Uterus (tissue), 2 donors: ENCODE results near the gene VWC2.

Experiments used
- POLR2A ChIP-seq, 2 donors: fragments of 450-650 bp; IDR thresholded peaks; one replicate each; pipeline ENCODE4 v1.6.1; 2016; ENCODE audit warnings: antibody characterized with exemption in 2 of 2, mild to moderate bottlenecking in 1 of 2, moderate library complexity in 1 of 2
- TF ChIP-seq, protein P1 (sequence below), 4 experiments: fragments of 200-600 bp in 2 of 4; fragments of 450-650 bp in 2 of 4; sonication (generic) in 2 of 4; IDR thresholded peaks; one replicate each; pipeline ENCODE4 v1.5.1; 2016 to 2019; ENCODE audit warnings: antibody characterized with exemption in 4 of 4, mild to moderate bottlenecking in 2 of 4, moderate library complexity in 1 of 4

DNA sequence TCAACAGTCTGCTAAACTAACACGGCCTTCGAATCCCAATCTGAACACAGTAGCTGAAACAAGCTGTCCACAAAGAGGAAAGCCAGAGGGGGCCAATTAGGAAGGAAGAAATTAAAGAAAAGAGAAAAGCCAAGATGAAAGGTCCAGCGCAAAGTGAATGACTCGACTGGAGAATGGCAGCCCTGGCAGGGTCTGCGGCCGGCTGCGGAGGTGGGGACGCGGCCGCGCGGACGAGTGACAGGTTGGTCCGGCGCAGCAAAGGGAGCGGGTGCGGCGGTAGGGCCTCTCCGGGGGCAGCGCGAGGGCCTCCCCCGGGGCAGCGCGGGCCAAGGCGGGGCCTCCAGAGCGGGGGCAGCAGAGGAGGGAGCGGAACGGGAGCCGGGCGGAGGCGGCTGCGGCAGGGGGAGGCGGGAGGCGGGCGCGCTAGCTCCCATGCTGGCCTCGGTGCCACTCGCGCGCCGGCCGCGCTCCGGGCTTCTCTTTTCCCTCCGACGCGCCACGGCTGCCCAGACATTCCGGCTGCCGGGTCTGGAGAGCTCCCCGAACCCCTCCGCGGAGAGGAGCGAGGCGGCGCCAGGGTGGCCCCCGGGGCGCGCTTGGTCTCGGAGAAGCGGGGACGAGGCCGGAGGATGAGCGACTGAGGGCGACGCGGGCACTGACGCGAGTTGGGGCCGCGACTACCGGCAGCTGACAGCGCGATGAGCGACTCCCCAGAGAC is at the start of gene VWC2:
- TF ChIP-seq, protein P1, sequence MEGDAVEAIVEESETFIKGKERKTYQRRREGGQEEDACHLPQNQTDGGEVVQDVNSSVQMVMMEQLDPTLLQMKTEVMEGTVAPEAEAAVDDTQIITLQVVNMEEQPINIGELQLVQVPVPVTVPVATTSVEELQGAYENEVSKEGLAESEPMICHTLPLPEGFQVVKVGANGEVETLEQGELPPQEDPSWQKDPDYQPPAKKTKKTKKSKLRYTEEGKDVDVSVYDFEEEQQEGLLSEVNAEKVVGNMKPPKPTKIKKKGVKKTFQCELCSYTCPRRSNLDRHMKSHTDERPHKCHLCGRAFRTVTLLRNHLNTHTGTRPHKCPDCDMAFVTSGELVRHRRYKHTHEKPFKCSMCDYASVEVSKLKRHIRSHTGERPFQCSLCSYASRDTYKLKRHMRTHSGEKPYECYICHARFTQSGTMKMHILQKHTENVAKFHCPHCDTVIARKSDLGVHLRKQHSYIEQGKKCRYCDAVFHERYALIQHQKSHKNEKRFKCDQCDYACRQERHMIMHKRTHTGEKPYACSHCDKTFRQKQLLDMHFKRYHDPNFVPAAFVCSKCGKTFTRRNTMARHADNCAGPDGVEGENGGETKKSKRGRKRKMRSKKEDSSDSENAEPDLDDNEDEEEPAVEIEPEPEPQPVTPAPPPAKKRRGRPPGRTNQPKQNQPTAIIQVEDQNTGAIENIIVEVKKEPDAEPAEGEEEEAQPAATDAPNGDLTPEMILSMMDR (IDR thresholded peaks at IDR 0.05) = no peak
- no peak for TF ChIP-seq POLR2A (IDR thresholded peaks at IDR 0.05)
